GDM1 (cell line): ENCODE data around the gene NUAK1.

Source experiments
- DNase-seq: peaks from one replicate; lab custom pipeline; 2025; lab: John Stamatoyannopoulos, UW

Gene NUAK1

GRCh38 chr12:106138633-106139421 lies at the start of gene NUAK1:
Gene NUAK1 (minus strand): TSS chr12:106138954. CDS start chr12:106138653, 301 bp downstream.
- DNase-seq: no peak

- no peak for DNase-seq
Measured at GRCh38 chr12:106188256-106188655, 49.5 kb upstream of the NUAK1 start.

GRCh38 chr12:106187842-106188241 lies 49.1 kb upstream of the NUAK1 start:
- no peak for DNase-seq

GRCh38 chr12:106187155-106187789 lies 48.5 kb upstream of the NUAK1 start:
- DNase-seq: no peak

- DNase-seq: no peak
Measured at GRCh38 chr12:106183735-106184134, 45.0 kb upstream of the NUAK1 start.

- no peak for DNase-seq
Measured at GRCh38 chr12:106181401-106182114, 42.8 kb upstream of the NUAK1 start.

GRCh38 chr12:106179086-106179485 lies 40.3 kb upstream of the NUAK1 start:
- no peak for DNase-seq

GRCh38 chr12:106178562-106178961 lies 39.8 kb upstream of the NUAK1 start:
- DNase-seq: no peak

- DNase-seq: no peak
Measured at GRCh38 chr12:106176560-106176959, 37.8 kb upstream of the NUAK1 start.

- DNase-seq: no peak
Measured at GRCh38 chr12:106174876-106175275, 36.1 kb upstream of the NUAK1 start.

- DNase-seq: no peak
Measured at GRCh38 chr12:106173442-106173841, 34.7 kb upstream of the NUAK1 start.

GRCh38 chr12:106171117-106171750 lies 32.5 kb upstream of the NUAK1 start:
- no peak for DNase-seq

- DNase-seq: no peak
Measured at GRCh38 chr12:106170285-106170684, 31.5 kb upstream of the NUAK1 start.

GRCh38 chr12:106163712-106164111 lies 25.0 kb upstream of the NUAK1 start:
- no peak for DNase-seq

GRCh38 chr12:106161491-106161890 lies 22.7 kb upstream of the NUAK1 start:
- no peak for DNase-seq

- DNase-seq: no peak
Measured at GRCh38 chr12:106160915-106161314, 22.2 kb upstream of the NUAK1 start.

- DNase-seq: no peak
Measured at GRCh38 chr12:106157802-106158201, 19.0 kb upstream of the NUAK1 start.

GRCh38 chr12:106154751-106155273 lies 16.1 kb upstream of the NUAK1 start:
- DNase-seq: no peak

- DNase-seq: no peak
Measured at GRCh38 chr12:106152334-106152733, 13.6 kb upstream of the NUAK1 start.

GRCh38 chr12:106150555-106150954 lies 11.8 kb upstream of the NUAK1 start:
- no peak for DNase-seq

- no peak for DNase-seq
Measured at GRCh38 chr12:106149096-106149784, 10.5 kb upstream of the NUAK1 start.

GRCh38 chr12:106147956-106148355 lies 9.2 kb upstream of the NUAK1 start:
- no peak for DNase-seq
